PFSK-1 (cell line): ENCODE measurements around the gene SLC24A5.

ENCODE experiments used
- FOXP2 ChIP-seq: optimal IDR thresholded peaks from 2 replicates; pipeline ENCODE3; 2011; ENCODE audit warnings: borderline replicate concordance, control low read depth, inconsistent platforms; ENCODE audit not compliant: insufficient read depth; ENCODE audit errors: extremely low read length, extremely low read depth
- POLR2AphosphoS5 ChIP-seq: IDR thresholded peaks from 2 replicates; pipeline ENCODE4 v1.6.1; 2012; ENCODE audit warnings: low read depth, mild to moderate bottlenecking, control low read depth, low read length, moderate library complexity
- REST ChIP-seq, 2 experiments: IDR thresholded peaks; 2 replicates each; pipeline versions ENCODE4 v1.6.1 to v1.8.0; 2011 to 2012; ENCODE audit warnings: low read depth in 2 of 2, low read length in 2 of 2, control low read depth in 1 of 2, inconsistent platforms in 1 of 2, mild to moderate bottlenecking in 1 of 2, moderate library complexity in 1 of 2; ENCODE audit not compliant: insufficient read depth in 1 of 2
- SIN3A ChIP-seq: IDR thresholded peaks from 2 replicates; pipeline ENCODE4 v1.6.1; 2012; ENCODE audit warnings: mild to moderate bottlenecking, low read length, moderate library complexity, borderline replicate concordance; ENCODE audit not compliant: insufficient read depth
- TAF1 ChIP-seq: IDR thresholded peaks from 2 replicates; pipeline ENCODE4 v1.6.1; 2012; ENCODE audit warnings: low read length, control low read depth, borderline replicate concordance; ENCODE audit not compliant: insufficient read depth

SLC24A5 gene

DNA sequence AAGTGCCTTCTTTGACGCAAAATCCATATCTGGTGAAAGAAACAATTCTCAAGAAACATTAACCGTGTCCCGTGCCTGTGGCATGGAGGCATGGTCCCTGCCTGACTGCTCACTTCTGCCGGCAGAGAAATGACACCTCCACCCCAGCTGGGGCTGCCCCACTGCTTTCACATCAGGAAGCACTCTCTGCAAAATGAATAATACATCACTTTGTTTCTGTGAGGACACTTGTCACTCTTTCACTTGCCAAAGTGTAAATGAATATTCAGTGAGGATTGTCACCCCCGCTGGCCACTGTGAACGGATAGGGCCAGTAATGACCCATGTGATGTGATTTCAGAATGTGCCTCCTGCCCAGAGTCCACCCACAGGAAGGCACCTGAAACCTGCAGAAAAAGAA, 31.1 kb upstream of the SLC24A5 start:
- TF ChIP-seq SIN3A (no peak), POLR2AphosphoS5 (no peak), TAF1 (no peak), REST (IDR thresholded peaks at IDR 0.05; ENCODE audit: insufficient read depth in 1 of 2, low read depth in 2 of 2, low read length in 2 of 2) (no peak), FOXP2 (no peak)

GRCh38 chr15:48090115-48090514, 30.7 kb upstream of the SLC24A5 start:
- TF ChIP-seq POLR2AphosphoS5 (no peak), REST (IDR thresholded peaks at IDR 0.05; ENCODE audit: insufficient read depth in 1 of 2, low read depth in 2 of 2, low read length in 2 of 2) (no peak), FOXP2 (no peak), SIN3A (no peak), TAF1 (no peak)

DNA sequence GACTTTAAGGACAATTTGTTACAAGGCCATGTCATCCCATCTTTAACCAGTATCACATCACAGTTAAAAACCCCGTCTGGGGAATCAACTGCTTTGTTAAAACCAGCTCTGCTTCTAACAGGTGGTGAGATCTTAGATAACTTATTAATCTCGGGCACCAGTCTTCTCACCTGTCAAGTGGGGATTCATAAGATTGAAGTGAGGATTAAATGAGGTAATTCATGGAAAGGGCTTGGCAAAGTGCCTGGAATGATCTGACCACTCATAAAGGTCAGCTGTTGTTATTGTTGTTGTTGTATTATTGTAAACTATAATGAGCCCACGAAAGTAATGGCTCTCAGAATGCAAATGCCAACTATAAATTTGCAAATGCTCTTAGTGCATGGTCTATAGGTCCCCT, 30.1 kb upstream of the SLC24A5 start:
- TF ChIP-seq REST (IDR thresholded peaks at IDR 0.05; ENCODE audit: insufficient read depth in 1 of 2, low read depth in 2 of 2, low read length in 2 of 2): no peak
- TF ChIP-seq TAF1: no peak
- TF ChIP-seq POLR2AphosphoS5: no peak
- no peak for TF ChIP-seq FOXP2
- no peak for TF ChIP-seq SIN3A

GRCh38 chr15:48091522-48091921, 29.3 kb upstream of the SLC24A5 start:
- no peak for TF ChIP-seq FOXP2
- TF ChIP-seq SIN3A: no peak
- TF ChIP-seq POLR2AphosphoS5: no peak
- TF ChIP-seq REST (IDR thresholded peaks at IDR 0.05; ENCODE audit: insufficient read depth in 1 of 2, low read depth in 2 of 2, low read length in 2 of 2): no peak
- no peak for TF ChIP-seq TAF1

- TF ChIP-seq POLR2AphosphoS5 (no peak), SIN3A (no peak), REST (IDR thresholded peaks at IDR 0.05; ENCODE audit: insufficient read depth in 1 of 2, low read depth in 2 of 2, low read length in 2 of 2) (no peak), FOXP2 (no peak), TAF1 (no peak)
Measured at GRCh38 chr15:48096355-48096786, 24.4 kb upstream of the SLC24A5 start.
